NCI-H748 (cell line): ENCODE measurements around the gene PSME3.
"Not testable (repeated sequence)": the region's sequence is repeated elsewhere in the genome, so short reads cannot be mapped to it uniquely, and the experiment has no call there.

ENCODE experiments used
- DNase-seq: peaks from one replicate; lab custom pipeline; 2025; ENCODE audit not compliant: unreplicated experiment; lab: John Stamatoyannopoulos, UW

The PSME3 gene

GRCh38 chr17:42873932-42874695, 40.9 kb downstream of the PSME3 start:
- not testable (repeated sequence) for DNase-seq

- no peak for DNase-seq
Measured at GRCh38 chr17:42877037-42877436, 43.8 kb downstream of the PSME3 start.

- peak; percentile 6 for DNase-seq
Measured at GRCh38 chr17:42878123-42878880, 45.1 kb downstream of the PSME3 start.

GRCh38 chr17:42878924-42879595, 45.9 kb downstream of the PSME3 start:
- no peak for DNase-seq

DNA sequence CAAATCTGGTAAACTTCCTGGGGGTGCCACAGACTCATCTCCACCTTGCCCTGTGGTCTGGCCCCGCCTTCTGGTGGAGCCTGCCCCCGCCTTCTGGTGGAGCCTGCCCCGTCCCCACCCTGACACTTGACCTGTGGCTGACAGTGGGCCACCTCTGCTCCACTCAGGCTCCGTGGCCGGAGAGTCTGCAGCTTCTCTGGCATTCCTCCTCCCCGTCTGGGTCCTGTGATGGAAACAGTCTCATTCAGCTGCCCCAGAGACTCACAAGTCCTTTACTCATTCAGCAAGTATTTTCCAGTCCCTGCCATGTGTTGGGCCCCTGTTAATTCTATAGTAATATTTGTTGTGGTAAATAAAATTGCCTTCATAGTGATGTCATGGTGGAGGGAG, 46.4 kb downstream of the PSME3 start:
- DNase-seq = no peak

DNA sequence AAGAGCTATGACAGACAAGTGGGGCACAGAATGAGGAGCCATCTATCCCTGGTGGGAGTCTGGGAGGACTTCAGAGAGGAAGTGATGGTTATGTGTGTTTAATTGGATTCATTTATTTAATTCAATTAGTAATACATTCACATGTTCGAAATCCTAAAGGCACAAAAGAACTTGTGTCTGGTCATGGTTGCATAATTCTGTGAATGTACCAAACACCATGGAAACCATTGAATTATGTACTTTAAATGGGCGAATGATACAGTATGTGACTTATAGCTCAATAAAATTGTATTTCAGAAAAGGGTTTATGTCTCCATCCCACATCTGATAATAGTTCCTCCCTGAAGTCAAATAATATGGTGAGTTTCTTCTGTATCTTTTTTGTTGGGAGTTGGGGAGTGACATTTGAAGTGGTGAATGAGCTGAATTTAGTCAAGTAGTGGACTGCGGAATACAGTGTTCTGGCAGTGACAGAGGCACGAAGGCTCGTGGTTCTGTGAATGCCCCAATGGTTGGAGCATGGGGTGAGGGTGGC, 47.6 kb downstream of the PSME3 start:
- DNase-seq = no peak

DNA sequence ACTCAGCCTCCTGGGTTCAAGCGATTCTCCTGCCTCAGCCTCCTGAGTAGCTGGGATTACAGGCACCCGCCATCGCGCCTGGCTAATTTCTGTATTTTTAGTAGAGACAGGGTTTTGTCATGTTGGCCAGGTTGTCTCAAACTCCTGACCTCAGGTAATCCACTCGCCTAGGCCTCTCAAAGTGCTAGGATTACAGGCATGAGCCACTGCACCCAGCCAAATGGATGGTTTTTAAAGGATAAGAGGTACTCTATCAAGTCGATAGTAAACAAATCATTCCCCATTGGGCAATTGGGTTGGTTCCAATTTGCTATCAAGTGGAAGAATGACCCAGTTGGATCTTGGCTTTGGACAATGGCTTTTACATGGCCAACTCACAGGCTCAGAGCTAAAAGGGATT, 48.5 kb downstream of the PSME3 start:
- not testable (repeated sequence) for DNase-seq

GRCh38 chr17:42882166-42882565, 49.0 kb downstream of the PSME3 start:
- no peak for DNase-seq

DNA sequence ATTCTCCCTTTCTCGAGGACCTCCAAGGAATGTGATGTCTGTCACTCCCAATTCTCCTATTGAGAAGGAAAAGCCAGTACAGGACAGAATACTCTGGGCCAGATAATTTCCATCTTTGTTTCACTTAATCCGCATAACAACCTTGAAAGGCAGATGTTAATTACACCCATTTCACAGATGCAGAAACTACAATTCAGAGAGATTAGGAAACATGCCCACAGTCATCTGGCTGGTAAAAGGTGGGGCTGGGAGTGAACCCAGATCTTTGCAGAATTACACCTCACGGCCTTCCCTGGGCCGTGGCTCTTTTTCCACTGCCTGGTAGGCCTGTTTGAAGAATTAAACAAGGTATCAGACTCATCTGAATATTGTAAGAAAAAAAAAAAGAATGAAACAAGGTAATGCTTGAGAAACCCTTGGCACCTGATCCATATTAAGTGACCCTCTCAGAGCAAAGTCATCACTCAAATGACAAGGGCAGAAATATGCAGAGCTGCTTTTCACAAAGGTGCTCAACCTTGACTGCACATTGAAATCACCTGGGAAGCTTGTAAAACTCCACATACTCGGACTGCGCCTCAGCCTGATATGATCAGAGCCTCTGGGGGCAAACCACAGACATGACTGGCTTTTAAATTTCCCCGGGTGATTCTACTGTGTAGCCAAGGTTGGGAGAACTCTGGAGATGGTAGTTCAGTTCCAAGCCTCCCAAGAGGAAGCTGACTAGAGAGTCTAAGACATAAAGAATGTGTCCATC, 50.8 kb downstream of the PSME3 start:
- DNase-seq = no peak

- not testable (repeated sequence) for DNase-seq
Measured at GRCh38 chr17:42885806-42886205, 52.6 kb downstream of the PSME3 start.

GRCh38 chr17:42886283-42887176, 53.3 kb downstream of the PSME3 start:
- no peak for DNase-seq

GRCh38 chr17:42889809-42890208, 56.6 kb downstream of the PSME3 start:
- no peak for DNase-seq

DNA sequence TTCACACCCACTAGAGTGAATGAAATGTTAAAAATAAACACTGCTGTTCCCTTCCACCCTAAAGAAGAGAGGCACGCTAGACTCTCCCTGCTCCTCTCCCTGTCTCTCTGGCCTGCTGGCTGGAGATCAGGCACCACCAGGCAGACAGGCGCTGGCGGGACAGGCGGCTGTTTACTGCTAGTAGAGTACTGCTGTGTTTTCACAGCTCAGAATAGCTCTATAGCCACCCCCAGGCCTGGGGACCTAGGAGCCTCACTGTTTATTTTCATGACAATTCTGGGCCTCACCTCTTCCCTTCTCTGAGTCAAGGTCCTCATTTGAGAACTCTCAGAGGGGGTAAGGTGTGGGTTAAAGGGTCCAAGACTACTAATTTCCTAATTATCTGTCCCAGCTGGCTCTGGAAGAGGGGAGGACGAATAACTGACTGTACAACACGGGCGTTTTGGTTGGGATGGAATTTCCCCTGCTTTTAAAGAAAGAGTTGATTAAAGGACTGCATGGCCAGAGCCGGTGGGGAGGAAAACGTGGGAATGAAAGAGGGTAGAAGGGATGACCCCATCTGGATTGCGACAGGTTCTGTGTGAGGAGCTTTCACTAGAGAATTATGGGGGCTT, 58.4 kb downstream of the PSME3 start:
- DNase-seq = peak; percentile 20

GRCh38 chr17:42893359-42893758, 60.2 kb downstream of the PSME3 start:
- no peak for DNase-seq
